Iris pigment epithelial cell (primary cell): ENCODE results near the gene D2HGDH.
"Not testable (repeated sequence)": the region's sequence is repeated elsewhere in the genome, so short reads cannot be mapped to it uniquely, and the experiment has no call there.

Source experiments
- DNase-seq: peaks from one replicate; pipeline ENCODE4 v3.0.0-alpha.2; 2011; ENCODE audit warnings: low read depth

Gene D2HGDH

GRCh38 chr2:241768850-241769249 is 34.4 kb downstream of the D2HGDH start:
- DNase-seq, result no peak

GRCh38 chr2:241769819-241770184 is 35.4 kb downstream of the D2HGDH start:
- no peak for DNase-seq

- no peak for DNase-seq
These were observed 35.9 kb downstream of the D2HGDH start for GRCh38 chr2:241770185-241770935.

- DNase-seq, result no peak
These were observed 36.5 kb downstream of the D2HGDH start for GRCh38 chr2:241770936-241771285.

- peak; percentile 51 for DNase-seq
These were observed 37.0 kb downstream of the D2HGDH start for GRCh38 chr2:241771286-241772062.

- DNase-seq, result no peak
These were observed 37.7 kb downstream of the D2HGDH start for GRCh38 chr2:241772063-241772499.

GRCh38 chr2:241773511-241774418 is 39.3 kb downstream of the D2HGDH start:
- no peak for DNase-seq

- peak; percentile 73 for DNase-seq
These were observed 40.2 kb downstream of the D2HGDH start for GRCh38 chr2:241774419-241775222.

GRCh38 chr2:241775223-241776177 is 41.1 kb downstream of the D2HGDH start:
- no peak for DNase-seq

- no peak for DNase-seq
These were observed 42.1 kb downstream of the D2HGDH start, which contains the start of gene GAL3ST2 for GRCh38 chr2:241776336-241777169. TSS of gene GAL3ST2 (plus strand) at chr2:241776822. CDS start at chr2:241776956, 134 bp downstream.

GRCh38 chr2:241777170-241777685 is 42.8 kb downstream of the D2HGDH start:
- DNase-seq, result no peak

GRCh38 chr2:241777686-241778627 is 43.5 kb downstream of the D2HGDH start:
- DNase-seq, result no peak

GRCh38 chr2:241780939-241781569 is 46.6 kb downstream of the D2HGDH start:
- no peak for DNase-seq

- not testable (repeated sequence) for DNase-seq
These were observed 47.6 kb downstream of the D2HGDH start for GRCh38 chr2:241782053-241782452.

GRCh38 chr2:241788135-241788534 is 53.7 kb downstream of the D2HGDH start:
- DNase-seq, result no peak

GRCh38 chr2:241788572-241788971 is 54.1 kb downstream of the D2HGDH start:
- no peak for DNase-seq

- peak; percentile 32 for DNase-seq
These were observed 57.0 kb downstream of the D2HGDH start for GRCh38 chr2:241791385-241791784.
